ENCODE data around the gene NHERF2.

Gene NHERF2

DNA sequence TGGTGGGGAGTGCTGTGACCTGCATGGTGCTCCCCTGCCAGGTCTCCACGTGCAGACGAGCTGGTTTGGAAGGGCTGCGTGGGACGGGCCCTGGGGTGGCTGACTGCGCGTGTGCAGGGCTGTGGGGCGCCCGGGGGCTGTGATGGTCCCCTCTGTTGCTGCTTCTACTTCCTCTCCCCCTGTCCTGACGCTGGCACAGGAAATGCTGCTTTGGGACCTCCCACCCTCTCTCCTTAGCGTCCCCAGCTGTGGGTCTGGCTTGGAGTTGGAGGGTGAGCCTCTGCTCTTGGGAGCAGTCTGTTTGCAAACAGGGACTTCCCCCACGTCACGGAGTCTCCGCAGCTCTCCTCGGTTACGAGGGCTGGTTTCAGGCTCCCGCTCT lies 56.3 kb downstream of the NHERF2 start:
- CTCF ChIA-PET: no interaction called here
- POLR2A ChIA-PET: no interaction called here
- TF ChIP-seq FOXA1 (IDR thresholded peaks at IDR 0.05) (no peak), SP1 (IDR thresholded peaks at IDR 0.05) (no peak), SUZ12 (IDR thresholded peaks at IDR 0.05) (no peak), FOXM1 (IDR thresholded peaks at IDR 0.05; ENCODE audit: borderline replicate concordance) (no peak), CTBP1 (IDR thresholded peaks at IDR 0.05; ENCODE audit: borderline replicate concordance) (no peak), FOXK2 (IDR thresholded peaks at IDR 0.05) (no peak), BHLHE40 (IDR thresholded peaks at IDR 0.05; ENCODE audit: borderline replicate concordance) (no peak), ELF4 (IDR thresholded peaks at IDR 0.05) (no peak), TARDBP (IDR thresholded peaks at IDR 0.05) (no peak), ZNF384 (IDR thresholded peaks at IDR 0.05) (no peak), NFRKB (IDR thresholded peaks at IDR 0.05) (no peak), HDGF (IDR thresholded peaks at IDR 0.05; ENCODE audit: borderline replicate concordance) (no peak), L3MBTL2 (conservative IDR thresholded peaks at IDR 0.05) (no peak), ARNT (IDR thresholded peaks at IDR 0.05) (no peak), LEF1 (IDR thresholded peaks at IDR 0.05; ENCODE audit: borderline replicate concordance) (no peak)
- TF ChIP-seq, protein P1, sequence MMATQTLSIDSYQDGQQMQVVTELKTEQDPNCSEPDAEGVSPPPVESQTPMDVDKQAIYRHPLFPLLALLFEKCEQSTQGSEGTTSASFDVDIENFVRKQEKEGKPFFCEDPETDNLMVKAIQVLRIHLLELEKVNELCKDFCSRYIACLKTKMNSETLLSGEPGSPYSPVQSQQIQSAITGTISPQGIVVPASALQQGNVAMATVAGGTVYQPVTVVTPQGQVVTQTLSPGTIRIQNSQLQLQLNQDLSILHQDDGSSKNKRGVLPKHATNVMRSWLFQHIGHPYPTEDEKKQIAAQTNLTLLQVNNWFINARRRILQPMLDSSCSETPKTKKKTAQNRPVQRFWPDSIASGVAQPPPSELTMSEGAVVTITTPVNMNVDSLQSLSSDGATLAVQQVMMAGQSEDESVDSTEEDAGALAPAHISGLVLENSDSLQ (IDR thresholded peaks at IDR 0.05): no peak
- DNase-seq (ENCODE audit: extremely low spot score): no peak

DNA sequence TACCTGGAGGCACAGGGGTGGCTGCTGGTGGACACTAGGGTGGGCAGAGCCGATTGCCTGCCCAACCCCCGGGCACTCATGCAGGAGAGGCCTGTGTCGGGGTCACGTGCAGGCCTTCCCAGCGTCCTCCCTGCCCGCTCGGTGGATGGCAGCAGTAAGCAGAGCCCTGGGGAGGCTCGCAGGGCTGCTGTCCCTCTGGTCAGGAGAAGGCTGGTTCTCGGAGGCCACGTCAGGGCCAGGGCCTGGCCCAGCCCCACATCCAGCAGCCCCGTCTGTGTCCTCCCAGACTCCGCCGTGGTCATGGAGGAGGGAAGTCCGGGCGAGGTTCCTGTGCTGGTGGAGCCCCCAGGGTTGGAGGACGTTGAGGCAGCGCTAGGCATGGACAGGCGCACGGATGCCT lies 56.7 kb downstream of the NHERF2 start:
- CTCF ChIA-PET: no interaction called here
- POLR2A ChIA-PET: no interaction called here
- DNase-seq (ENCODE audit: extremely low spot score): no peak
- TF ChIP-seq TARDBP (IDR thresholded peaks at IDR 0.05) (no peak), L3MBTL2 (conservative IDR thresholded peaks at IDR 0.05) (no peak), ELF4 (IDR thresholded peaks at IDR 0.05) (no peak), FOXM1 (IDR thresholded peaks at IDR 0.05; ENCODE audit: borderline replicate concordance) (no peak), FOXK2 (IDR thresholded peaks at IDR 0.05) (no peak), ARNT (IDR thresholded peaks at IDR 0.05) (no peak), SP1 (IDR thresholded peaks at IDR 0.05) (no peak), SUZ12 (IDR thresholded peaks at IDR 0.05) (no peak), HDGF (IDR thresholded peaks at IDR 0.05; ENCODE audit: borderline replicate concordance) (no peak), BHLHE40 (IDR thresholded peaks at IDR 0.05; ENCODE audit: borderline replicate concordance) (no peak), ZNF384 (IDR thresholded peaks at IDR 0.05) (no peak), LEF1 (IDR thresholded peaks at IDR 0.05; ENCODE audit: borderline replicate concordance) (no peak), NFRKB (IDR thresholded peaks at IDR 0.05) (no peak), CTBP1 (IDR thresholded peaks at IDR 0.05; ENCODE audit: borderline replicate concordance) (no peak), FOXA1 (IDR thresholded peaks at IDR 0.05) (no peak)
- TF ChIP-seq, protein P1 (IDR thresholded peaks at IDR 0.05): no peak

DNA sequence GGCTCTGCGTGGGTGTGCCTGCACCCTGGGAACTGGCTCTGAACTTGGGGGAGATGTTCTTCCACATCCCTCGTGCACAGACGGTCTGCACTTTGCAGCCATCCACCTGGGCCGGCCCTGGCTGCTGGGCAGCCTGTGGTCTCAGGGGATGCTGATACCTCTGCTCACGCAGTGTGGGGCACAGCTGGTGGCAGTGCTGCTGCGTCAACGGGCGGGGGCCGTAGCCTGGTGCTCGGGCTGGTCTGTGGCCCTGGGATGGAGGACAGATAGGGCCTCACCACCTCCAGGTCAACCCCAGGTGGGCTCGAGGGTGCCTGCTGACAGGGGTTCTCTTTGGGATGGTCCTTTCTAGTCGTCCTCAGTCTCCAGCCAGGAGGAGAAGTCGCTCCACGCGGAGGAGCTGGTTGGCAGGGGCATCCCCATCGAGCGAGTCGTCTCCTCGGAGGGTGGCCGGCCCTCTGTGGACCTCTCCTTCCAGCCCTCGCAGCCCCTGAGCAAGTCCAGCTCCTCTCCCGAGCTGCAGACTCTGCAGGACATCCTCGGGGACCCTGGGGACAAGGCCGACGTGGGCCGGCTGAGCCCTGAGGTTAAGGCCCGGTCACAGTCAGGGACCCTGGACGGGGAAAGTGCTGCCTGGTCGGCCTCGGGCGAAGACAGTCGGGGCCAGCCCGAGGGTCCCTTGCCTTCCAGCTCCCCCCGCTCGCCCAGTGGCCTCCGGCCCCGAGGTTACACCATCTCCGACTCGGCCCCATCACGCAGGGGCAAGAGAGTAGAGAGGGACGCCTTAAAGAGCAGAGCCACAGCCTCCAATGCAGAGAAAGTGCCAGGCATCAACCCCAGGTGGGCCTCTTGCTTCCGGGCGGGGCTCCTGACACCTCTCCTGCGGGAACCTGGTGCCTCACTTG lies 57.4 kb downstream of the NHERF2 start:
- DNase-seq (ENCODE audit: extremely low spot score): no peak
- POLR2A ChIA-PET: interaction anchor here (1.5 to 2.1 kb wide), 2 partner anchors 71 to 119 kb away, joined by 3 to 7 read pairs; partner anchors contain the start of genes RPS2 and TRAF7
- TF ChIP-seq SP1 (IDR thresholded peaks at IDR 0.05): no peak
- no peak for TF ChIP-seq ARNT (IDR thresholded peaks at IDR 0.05)
- no peak for TF ChIP-seq LEF1 (IDR thresholded peaks at IDR 0.05; ENCODE audit: borderline replicate concordance)
- no peak for TF ChIP-seq ELF4 (IDR thresholded peaks at IDR 0.05)
- no peak for TF ChIP-seq BHLHE40 (IDR thresholded peaks at IDR 0.05; ENCODE audit: borderline replicate concordance)
- TF ChIP-seq FOXA1 (IDR thresholded peaks at IDR 0.05): no peak
- TF ChIP-seq L3MBTL2 (conservative IDR thresholded peaks at IDR 0.05): no peak
- no peak for TF ChIP-seq FOXK2 (IDR thresholded peaks at IDR 0.05)
- no peak for TF ChIP-seq TARDBP (IDR thresholded peaks at IDR 0.05)
- CTCF ChIA-PET: interaction anchor here (0.7 to 1.0 kb wide), 2 partner anchors 56 to 80 kb away, joined by 3 read pairs; no protein-coding TSS in a partner anchor

DNA sequence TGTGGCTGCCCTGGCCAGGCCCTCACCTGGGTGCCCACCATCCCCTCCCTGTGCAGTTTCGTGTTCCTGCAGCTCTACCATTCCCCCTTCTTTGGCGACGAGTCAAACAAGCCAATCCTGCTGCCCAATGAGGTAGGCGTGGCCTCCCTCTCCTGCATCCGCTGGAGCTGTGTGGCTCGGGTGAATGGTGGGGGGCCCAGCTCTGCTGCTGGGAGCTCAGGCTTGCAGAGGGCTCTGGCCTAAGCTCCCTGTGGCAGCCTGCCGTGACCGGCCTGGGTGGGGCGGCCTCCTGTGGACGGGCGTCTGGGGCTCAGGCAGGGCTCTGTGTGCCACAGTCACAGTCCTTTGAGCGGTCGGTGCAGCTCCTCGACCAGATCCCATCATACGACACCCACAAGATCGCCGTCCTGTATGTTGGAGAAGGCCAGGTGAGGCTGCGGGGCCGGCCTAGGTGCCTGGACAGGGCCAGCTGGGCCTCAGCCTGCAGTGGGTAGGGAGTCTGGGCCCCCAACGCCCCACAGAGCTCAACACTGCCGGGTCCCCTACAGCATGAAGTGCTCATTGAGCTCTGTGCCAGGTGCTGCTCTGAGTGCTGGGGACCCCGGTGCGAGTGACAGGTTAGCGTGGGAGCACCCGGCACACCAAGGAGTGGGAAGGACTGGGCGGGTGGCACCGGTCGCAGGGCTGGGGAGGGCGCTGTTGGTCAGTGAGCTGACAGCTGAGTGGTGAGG lies 58.4 kb downstream of the NHERF2 start:
- POLR2A ChIA-PET: interaction anchor here (0.8 to 2.1 kb wide), 3 partner anchors 37 to 120 kb away, joined by 3 to 7 read pairs (median 3); partner anchors contain the start of genes NTHL1, RPS2, TRAF7 and TSC2
- CTCF ChIA-PET: interaction anchor here (0.7 to 1.0 kb wide), 3 partner anchors 36 to 81 kb away, joined by 3 to 4 read pairs (median 3); no protein-coding TSS in a partner anchor
- TF ChIP-seq FOXK2 (IDR thresholded peaks at IDR 0.05): no peak
- TF ChIP-seq ZNF384 (IDR thresholded peaks at IDR 0.05): no peak
- TF ChIP-seq, protein P1 (IDR thresholded peaks at IDR 0.05): no peak
- no peak for DNase-seq (ENCODE audit: extremely low spot score)

DNA sequence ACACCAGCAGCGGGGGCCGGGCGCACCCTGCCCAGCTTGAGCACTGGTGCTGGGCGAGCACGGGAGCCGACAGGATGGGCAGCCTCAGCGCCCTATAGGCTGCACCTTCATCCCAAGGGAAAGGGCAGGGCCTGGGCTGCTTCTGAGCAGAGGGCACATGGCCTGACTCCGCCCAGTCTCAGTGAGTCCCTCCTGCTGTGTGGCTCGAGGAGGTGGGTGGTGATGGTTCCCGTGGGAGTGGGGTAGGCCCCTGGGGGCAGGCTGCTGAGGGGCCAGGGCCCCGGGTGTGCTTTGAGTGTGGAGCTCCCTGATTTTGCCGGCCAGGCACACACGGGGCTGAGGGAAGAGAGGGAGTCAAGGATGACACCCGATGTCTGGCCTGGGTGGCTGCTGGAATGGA lies 59.0 kb downstream of the NHERF2 start:
- CTCF ChIA-PET: interaction anchor here (0.8 kb wide), 1 partner anchor 36 kb away, joined by 4 read pairs; no protein-coding TSS in a partner anchor

More for the DNA sequence above, 59.0 kb downstream of the NHERF2 start:
- TF ChIP-seq HDGF (IDR thresholded peaks at IDR 0.05; ENCODE audit: borderline replicate concordance) (no peak), SP1 (IDR thresholded peaks at IDR 0.05) (no peak), CTBP1 (IDR thresholded peaks at IDR 0.05; ENCODE audit: borderline replicate concordance) (no peak), ZNF384 (IDR thresholded peaks at IDR 0.05) (no peak), ELF4 (IDR thresholded peaks at IDR 0.05) (no peak), L3MBTL2 (conservative IDR thresholded peaks at IDR 0.05) (no peak), SUZ12 (IDR thresholded peaks at IDR 0.05) (no peak), NFRKB (IDR thresholded peaks at IDR 0.05) (no peak)
- TF ChIP-seq, protein P1 (IDR thresholded peaks at IDR 0.05): no peak
- no peak for DNase-seq (ENCODE audit: extremely low spot score)
- POLR2A ChIA-PET: interaction anchor here (0.8 to 2.1 kb wide), 3 partner anchors 38 to 121 kb away, joined by 3 to 7 read pairs (median 3); partner anchors contain the start of genes NTHL1, RPS2, TRAF7 and TSC2
